Muscle layer of duodenum (tissue), 2 donors: ENCODE data around the gene EDIL3.

Experiments
- H3K27ac ChIP-seq: one replicate; pipeline ENCODE4 v1.7.0; 2013; ENCODE audit warnings: mild to moderate bottlenecking, low read length
- H3K27me3 ChIP-seq: one replicate; pipeline ENCODE4 v1.7.0; 2013; ENCODE audit warnings: low read depth, mild to moderate bottlenecking, control low read depth, low read length
- H3K36me3 ChIP-seq, 2 donors: one replicate each; pipeline ENCODE4 v1.7.0; 2013; ENCODE audit warnings: low read length in 2 of 2, control low read depth in 1 of 2, mild to moderate bottlenecking in 1 of 2; ENCODE audit not compliant: insufficient read depth in 2 of 2, control insufficient read depth in 1 of 2
- H3K4me1 ChIP-seq, 2 donors: one replicate each; pipeline ENCODE4 v1.7.0; 2013; ENCODE audit warnings: low read length in 2 of 2, mild to moderate bottlenecking in 2 of 2, control low read depth in 1 of 2, moderate library complexity in 1 of 2; ENCODE audit not compliant: insufficient read depth in 2 of 2, control insufficient read depth in 1 of 2
- H3K4me3 ChIP-seq, 2 donors: one replicate each; pipeline ENCODE4 v1.7.0; 2013; ENCODE audit warnings: low read length in 2 of 2, low read depth in 1 of 2, mild to moderate bottlenecking in 1 of 2
- H3K9me3 ChIP-seq, 2 donors: one replicate each; pipeline ENCODE4 v1.7.0; 2013; ENCODE audit warnings: low read length in 2 of 2, control low read depth in 1 of 2, mild to moderate bottlenecking in 1 of 2; ENCODE audit not compliant: control insufficient read depth in 1 of 2
- donor health status: healthy.

The EDIL3 gene

GRCh38 chr5:84251503-84251902 is 133.2 kb downstream of the EDIL3 start:
- no peaks in the 10 kb centered on the region for H3K4me1 ChIP-seq
- no peaks in the 10 kb centered on the region for H3K36me3 ChIP-seq
- H3K9me3 ChIP-seq: no peaks in the 10 kb centered on the region
- no peaks in the 10 kb centered on the region for H3K27me3 ChIP-seq
- no peak overlapping the region for H3K4me3 ChIP-seq
- H3K27ac ChIP-seq: no peak overlapping the region

GRCh38 chr5:84249918-84250630 is 134.6 kb downstream of the EDIL3 start:
- H3K4me1 ChIP-seq: no peaks in the 10 kb centered on the region

GRCh38 chr5:84248013-84248412 is 136.7 kb downstream of the EDIL3 start:
- no peaks in the 10 kb centered on the region for H3K36me3 ChIP-seq
- H3K4me3 ChIP-seq: no peak overlapping the region
- no peaks in the 10 kb centered on the region for H3K4me1 ChIP-seq
- H3K9me3 ChIP-seq: no peaks in the 10 kb centered on the region
- H3K27ac ChIP-seq: no peak overlapping the region
- no peaks in the 10 kb centered on the region for H3K27me3 ChIP-seq

More at GRCh38 chr5:84249918-84250630, 134.6 kb downstream of the EDIL3 start:
- Histone ChIP-seq H3K27ac (no peak overlapping the region), H3K36me3 (no peaks in the 10 kb centered on the region), H3K4me3 (no peak overlapping the region), H3K9me3 (no peaks in the 10 kb centered on the region), H3K27me3 (no peaks in the 10 kb centered on the region)

- H3K27me3 ChIP-seq: no peaks in the 10 kb centered on the region
- H3K4me3 ChIP-seq: no peak overlapping the region
- no peaks in the 10 kb centered on the region for H3K4me1 ChIP-seq
- H3K27ac ChIP-seq: no peak overlapping the region
- no peaks in the 10 kb centered on the region for H3K36me3 ChIP-seq
- H3K9me3 ChIP-seq: no peaks in the 10 kb centered on the region
Observed at GRCh38 chr5:84242286-84242685, 142.4 kb downstream of the EDIL3 start.

- Histone ChIP-seq H3K9me3 (no peaks in the 10 kb centered on the region), H3K27me3 (no peaks in the 10 kb centered on the region), H3K4me1 (no peaks in the 10 kb centered on the region), H3K4me3 (no peak overlapping the region), H3K27ac (no peak overlapping the region), H3K36me3 (no peaks in the 10 kb centered on the region)
Observed at GRCh38 chr5:84239494-84239893, 145.2 kb downstream of the EDIL3 start.

- Histone ChIP-seq H3K4me1 (no peaks in the 10 kb centered on the region), H3K9me3 (no peaks in the 10 kb centered on the region), H3K27me3 (no peaks in the 10 kb centered on the region), H3K36me3 (no peaks in the 10 kb centered on the region), H3K4me3 (no peak overlapping the region), H3K27ac (no peak overlapping the region)
Observed at GRCh38 chr5:84237126-84237525, 147.6 kb downstream of the EDIL3 start.

GRCh38 chr5:84231433-84231832 is 153.2 kb downstream of the EDIL3 start:
- H3K4me1 ChIP-seq: peaks cover 0 to 5% of the 10 kb centered on the region in 2 donors
- no peak overlapping the region for H3K27ac ChIP-seq
- no peaks in the 10 kb centered on the region for H3K36me3 ChIP-seq

GRCh38 chr5:84229045-84229444 is 155.6 kb downstream of the EDIL3 start:
- Histone ChIP-seq H3K36me3 (no peaks in the 10 kb centered on the region), H3K4me1 (peaks cover 0 to 5% of the 10 kb centered on the region in 2 donors), H3K9me3 (no peaks in the 10 kb centered on the region), H3K27me3 (no peaks in the 10 kb centered on the region), H3K4me3 (no peak overlapping the region), H3K27ac (no peak overlapping the region)

More at GRCh38 chr5:84231433-84231832, 153.2 kb downstream of the EDIL3 start:
- Histone ChIP-seq H3K9me3 (no peaks in the 10 kb centered on the region), H3K4me3 (no peak overlapping the region), H3K27me3 (no peaks in the 10 kb centered on the region)

- no peaks in the 10 kb centered on the region for H3K9me3 ChIP-seq
- H3K4me1 ChIP-seq: peaks cover 0 to 5% of the 10 kb centered on the region in 2 donors
- no peaks in the 10 kb centered on the region for H3K27me3 ChIP-seq
- no peak overlapping the region for H3K4me3 ChIP-seq
- no peaks in the 10 kb centered on the region for H3K36me3 ChIP-seq
- H3K27ac ChIP-seq: no peak overlapping the region
Observed at GRCh38 chr5:84228266-84228665, 156.4 kb downstream of the EDIL3 start.

- Histone ChIP-seq H3K4me1 (peaks cover 0 to 5% of the 10 kb centered on the region in 2 donors), H3K27me3 (no peaks in the 10 kb centered on the region), H3K36me3 (no peaks in the 10 kb centered on the region), H3K4me3 (no peak overlapping the region), H3K9me3 (no peaks in the 10 kb centered on the region), H3K27ac (no peak overlapping the region)
Observed at GRCh38 chr5:84227236-84227635, 157.4 kb downstream of the EDIL3 start.

- Histone ChIP-seq H3K27me3 (no peaks in the 10 kb centered on the region), H3K9me3 (no peaks in the 10 kb centered on the region), H3K4me1 (no peaks in the 10 kb centered on the region), H3K36me3 (no peaks in the 10 kb centered on the region), H3K27ac (no peak overlapping the region), H3K4me3 (no peak overlapping the region)
Observed at GRCh38 chr5:84218546-84218945, 166.1 kb downstream of the EDIL3 start.

- Histone ChIP-seq H3K9me3 (no peaks in the 10 kb centered on the region), H3K36me3 (no peaks in the 10 kb centered on the region), H3K4me1 (no peaks in the 10 kb centered on the region), H3K27me3 (no peaks in the 10 kb centered on the region), H3K4me3 (no peak overlapping the region), H3K27ac (no peak overlapping the region)
Observed at GRCh38 chr5:84215521-84215920, 169.2 kb downstream of the EDIL3 start.
